Jurkat, Clone E6-1 (cell line): Measurements from ENCODE around the gene ADORA1.

Source experiments
- DNase-seq: peaks from one replicate; pipeline ENCODE4 v3.0.0-alpha.2; 2011; ENCODE audit warnings: low read depth, low spot score
- H3K4me3 ChIP-seq: 2 replicates; pipeline ENCODE4 v1.5.1; 2011; ENCODE audit warnings: mild to moderate bottlenecking, low read length, control low read depth, moderate library complexity

Gene ADORA1

DNA sequence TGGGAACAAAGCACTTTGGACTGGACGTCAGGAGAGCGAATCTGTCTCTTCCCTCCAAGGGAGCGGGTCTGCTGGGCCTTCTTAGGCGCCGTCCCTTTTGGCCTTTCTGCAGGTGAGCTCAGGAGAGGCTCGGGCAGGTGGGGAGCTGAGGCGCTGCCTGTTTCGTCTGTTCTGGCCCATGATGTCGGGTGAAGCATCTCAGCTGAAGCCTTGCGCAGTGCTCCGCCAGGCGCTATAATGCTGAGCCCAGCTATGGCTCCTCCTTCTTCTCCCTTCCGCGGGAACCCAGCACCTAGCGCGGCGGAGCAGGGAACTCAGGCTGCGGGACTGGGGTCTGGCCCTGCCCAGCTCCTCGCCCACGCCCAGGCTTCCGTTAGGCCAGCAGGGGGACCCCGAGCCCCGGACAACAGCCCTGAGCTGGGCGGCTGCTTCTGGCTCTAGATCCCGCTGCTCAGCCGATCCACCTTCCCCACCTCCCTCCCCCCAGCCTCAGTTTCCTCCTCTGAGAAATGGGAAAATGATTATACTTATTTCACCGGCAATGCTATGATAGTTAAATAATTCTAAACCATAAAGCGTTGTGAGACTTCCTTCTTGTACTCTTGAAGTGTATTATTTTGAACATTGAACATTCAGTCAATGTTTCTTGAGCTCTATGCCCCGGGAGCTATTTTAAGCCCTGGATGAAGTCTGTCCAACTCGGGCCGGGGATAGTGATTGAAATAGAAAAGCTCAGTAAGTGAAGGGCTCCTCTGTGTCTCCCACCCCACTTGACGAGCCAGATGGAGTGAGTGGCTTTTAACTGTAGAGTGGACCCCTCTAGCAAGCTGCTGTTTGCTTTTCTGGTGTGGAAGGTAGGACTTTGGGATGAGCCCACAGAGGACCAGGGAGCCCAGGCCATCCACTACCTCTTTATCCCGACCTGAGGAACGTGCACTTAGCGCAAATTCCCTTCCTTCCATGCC is 9.6 kb upstream of the ADORA1 start:
- no peak for DNase-seq
- no peak overlapping the region for H3K4me3 ChIP-seq

- no peak for DNase-seq
- H3K4me3 ChIP-seq = no peak overlapping the region
These were observed 7.0 kb upstream of the ADORA1 start for GRCh38 chr1:203120325-203121153.

DNA sequence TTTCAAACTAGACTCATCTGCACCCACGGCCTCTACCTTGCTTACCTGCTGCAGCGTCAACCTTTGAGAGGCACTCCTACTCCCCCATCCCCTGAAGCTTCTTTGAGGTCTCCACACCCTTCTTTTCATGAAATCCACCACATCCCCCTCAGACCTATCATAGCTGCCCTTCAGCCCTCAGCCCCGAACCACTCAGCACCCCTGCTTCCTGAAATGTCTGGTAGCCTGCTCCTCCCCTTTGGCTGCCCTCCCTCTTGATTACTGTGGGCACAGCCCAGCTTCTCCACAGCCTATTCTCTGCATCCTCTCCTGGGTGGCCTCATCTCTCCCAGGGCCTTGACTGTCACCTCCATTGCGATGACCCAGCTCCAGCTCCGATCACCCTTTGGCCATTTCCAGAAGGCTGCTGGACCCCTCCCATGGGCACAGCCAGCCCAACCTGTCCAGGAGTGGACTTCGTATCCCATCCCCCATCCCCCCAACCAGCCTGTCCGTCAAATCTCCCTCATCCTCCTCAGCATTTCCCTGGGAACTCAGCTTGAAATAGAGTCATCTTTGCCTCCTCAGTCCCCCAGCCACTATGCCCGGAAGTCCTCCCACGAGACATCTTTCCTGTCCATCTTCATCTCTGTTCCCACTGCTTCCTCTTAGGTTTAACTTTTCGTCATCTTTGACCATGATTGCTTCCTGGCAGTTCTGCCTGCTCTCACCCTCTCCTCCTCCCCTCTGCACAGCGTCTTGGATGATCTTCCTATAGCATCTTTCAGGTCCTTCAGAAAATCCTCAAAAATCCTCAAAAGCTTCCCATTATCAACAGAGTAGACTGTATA is 6.1 kb upstream of the ADORA1 start:
- no peak overlapping the region for H3K4me3 ChIP-seq
- DNase-seq = no peak

DNA sequence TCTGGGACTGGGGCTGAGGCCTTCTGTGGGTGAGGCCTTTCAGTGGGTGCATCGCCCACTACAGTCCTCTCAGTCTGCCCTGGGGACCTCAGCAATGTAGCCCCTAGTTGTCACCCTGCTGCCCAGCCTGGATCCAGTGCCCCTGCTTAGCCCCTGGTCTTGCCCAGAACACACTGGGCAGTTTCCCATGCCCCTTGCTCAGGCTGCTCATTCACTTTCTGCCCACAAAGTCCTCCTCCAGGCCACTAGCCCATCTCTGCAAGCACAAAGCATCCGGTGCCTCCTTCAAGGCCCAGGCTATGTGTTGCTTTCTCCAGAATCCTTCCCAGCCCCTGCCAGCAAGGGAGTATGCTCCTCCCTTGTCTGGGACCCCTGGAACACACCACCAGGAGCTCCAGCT is 5.4 kb upstream of the ADORA1 start:
- DNase-seq = no peak
- no peak overlapping the region for H3K4me3 ChIP-seq

DNA sequence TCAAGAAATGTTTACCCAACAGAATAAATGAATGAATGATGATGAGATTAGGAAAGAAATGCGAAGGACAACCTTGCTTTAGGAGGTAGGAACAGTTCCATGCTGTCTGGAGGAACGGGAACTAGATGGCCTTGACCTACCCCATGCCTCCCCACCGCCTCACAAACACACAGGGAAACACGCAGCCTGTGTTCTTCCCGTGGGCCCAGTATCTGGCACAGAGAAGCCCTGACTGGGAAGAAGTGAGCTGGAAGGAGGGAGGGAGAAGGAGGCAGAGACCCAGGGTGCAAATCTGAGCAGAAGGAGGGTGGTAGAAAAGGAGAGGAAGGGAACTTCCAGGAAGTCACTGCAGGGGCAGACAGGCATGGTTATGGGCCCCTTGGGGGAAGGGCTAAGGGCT is 3.5 kb upstream of the ADORA1 start:
- DNase-seq = no peak

DNA sequence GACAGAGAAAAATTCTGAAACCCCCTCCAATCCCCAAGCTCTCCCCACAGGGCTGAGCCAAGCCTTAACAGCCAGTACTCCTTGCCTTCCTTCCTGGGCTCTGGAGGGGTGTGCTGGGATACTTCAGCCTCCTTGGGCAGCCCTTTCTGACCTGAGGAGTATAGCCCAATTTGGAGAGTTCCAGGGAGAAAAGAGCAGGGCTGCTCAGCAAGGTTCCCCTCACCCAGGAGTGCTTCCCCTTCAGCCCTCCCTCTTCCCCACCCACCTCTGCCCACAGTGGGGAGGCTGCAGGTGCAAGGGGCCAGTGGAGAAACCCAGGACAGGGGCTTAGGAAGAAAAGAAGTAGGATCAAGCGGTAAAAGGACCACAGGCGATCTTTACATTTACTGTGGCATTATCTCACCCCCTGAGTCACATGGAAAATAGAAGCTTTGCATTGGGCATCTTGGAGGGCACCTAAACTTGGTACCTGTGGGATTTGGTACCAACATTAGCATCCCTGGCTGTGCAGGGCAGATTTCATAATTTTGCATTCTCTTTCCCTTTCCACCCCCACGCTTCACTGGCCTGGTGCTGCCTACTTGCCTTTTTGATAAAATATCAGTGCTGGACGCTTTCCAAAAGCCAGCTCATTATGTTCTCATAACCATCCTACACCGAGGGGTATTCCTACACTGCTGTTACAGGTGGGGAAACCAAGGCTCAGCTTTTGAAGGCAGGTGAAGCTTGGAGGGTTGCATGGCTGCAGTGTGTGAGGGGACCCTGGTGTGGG is 2.8 kb upstream of the ADORA1 start:
- no peak for DNase-seq
- no peak overlapping the region for H3K4me3 ChIP-seq

More for the DNA sequence above, 3.5 kb upstream of the ADORA1 start:
- no peak overlapping the region for H3K4me3 ChIP-seq

DNA sequence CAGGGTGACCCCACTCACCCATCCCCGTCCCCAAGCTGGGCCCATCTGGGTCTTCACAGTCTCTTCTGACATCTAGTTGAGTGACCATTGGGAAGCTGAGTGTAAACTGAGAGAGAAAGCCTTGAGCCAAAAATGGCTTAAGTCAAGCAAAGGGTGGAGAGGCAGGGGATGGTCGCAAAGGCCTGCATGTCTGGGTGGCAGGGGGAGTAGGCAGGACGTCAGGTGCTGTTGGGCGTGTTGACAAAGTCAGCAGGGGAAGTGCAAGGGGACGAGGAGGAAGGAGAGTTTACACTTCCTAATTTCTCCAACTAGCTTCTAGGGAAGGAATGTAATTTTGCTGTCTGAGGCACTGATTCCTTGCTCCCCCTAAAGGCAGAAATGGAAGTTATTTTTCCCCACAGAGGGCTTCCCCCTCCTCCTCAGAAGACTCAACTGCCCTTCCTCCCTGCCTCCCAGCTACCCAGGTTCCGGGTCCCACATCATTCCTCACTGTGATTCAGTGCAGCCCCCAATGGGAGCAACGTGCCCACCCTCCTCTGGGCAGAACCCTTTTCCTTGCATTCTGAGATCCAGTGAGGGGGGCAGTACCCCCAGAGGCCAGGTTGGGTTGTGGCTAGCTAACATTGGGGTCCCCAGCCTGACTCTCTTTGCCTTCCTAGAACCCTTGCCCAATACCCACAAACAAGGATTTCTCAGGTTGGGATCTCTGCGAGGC is 1.2 kb upstream of the ADORA1 start:
- no peak for DNase-seq
- H3K4me3 ChIP-seq = no peak overlapping the region

- peak overlapping the region; percentile 57 for H3K4me3 ChIP-seq
- DNase-seq = no peak
These were observed 460 bp upstream of the ADORA1 start for GRCh38 chr1:203126866-203127665.

GRCh38 chr1:203128431-203128715 is 847 bp downstream of the ADORA1 start:
- H3K4me3 ChIP-seq = peak overlapping the region; percentile 57
- no peak for DNase-seq

GRCh38 chr1:203128716-203129500 is 1.4 kb downstream of the ADORA1 start:
- DNase-seq = no peak

GRCh38 chr1:203129501-203130231 is 2.1 kb downstream of the ADORA1 start:
- no peak overlapping the region for H3K4me3 ChIP-seq

More at GRCh38 chr1:203128716-203129500, 1.4 kb downstream of the ADORA1 start:
- peak overlapping the region; percentile 57 for H3K4me3 ChIP-seq

DNA sequence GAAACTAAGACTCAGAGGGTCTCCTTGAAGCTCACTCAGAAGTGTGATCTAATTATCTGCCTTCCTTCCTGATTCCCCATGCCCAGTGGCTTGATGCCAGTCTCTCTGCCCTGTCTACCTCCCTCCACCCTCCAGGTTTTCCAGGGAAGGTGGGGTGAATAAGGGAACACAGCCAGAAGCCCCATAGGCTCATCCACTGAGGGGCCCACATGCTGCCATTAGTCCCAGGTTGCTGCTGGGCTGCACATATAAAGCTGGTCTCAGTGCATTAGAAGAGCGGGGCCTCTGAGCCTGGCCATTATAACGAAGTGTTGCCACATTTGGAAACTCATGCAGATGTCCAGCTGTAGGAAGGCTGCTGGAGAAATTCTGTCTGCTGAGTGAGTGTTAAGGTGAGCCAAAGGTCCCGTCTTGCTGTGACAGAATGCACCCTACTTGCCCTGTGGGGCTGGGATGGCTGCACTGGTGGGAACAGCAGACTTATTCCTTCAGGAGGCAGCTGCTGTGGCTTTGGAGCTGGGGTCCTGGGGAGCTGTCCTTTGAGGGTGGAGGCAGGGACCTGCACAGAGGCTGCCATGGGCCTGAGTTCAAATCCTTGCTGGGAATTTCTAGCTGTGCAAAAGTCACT is 2.9 kb downstream of the ADORA1 start:
- H3K4me3 ChIP-seq = no peak overlapping the region
- DNase-seq = no peak

More at GRCh38 chr1:203129501-203130231, 2.1 kb downstream of the ADORA1 start:
- DNase-seq = no peak

GRCh38 chr1:203131548-203132200 is 4.1 kb downstream of the ADORA1 start:
- H3K4me3 ChIP-seq = no peak overlapping the region
- no peak for DNase-seq

DNA sequence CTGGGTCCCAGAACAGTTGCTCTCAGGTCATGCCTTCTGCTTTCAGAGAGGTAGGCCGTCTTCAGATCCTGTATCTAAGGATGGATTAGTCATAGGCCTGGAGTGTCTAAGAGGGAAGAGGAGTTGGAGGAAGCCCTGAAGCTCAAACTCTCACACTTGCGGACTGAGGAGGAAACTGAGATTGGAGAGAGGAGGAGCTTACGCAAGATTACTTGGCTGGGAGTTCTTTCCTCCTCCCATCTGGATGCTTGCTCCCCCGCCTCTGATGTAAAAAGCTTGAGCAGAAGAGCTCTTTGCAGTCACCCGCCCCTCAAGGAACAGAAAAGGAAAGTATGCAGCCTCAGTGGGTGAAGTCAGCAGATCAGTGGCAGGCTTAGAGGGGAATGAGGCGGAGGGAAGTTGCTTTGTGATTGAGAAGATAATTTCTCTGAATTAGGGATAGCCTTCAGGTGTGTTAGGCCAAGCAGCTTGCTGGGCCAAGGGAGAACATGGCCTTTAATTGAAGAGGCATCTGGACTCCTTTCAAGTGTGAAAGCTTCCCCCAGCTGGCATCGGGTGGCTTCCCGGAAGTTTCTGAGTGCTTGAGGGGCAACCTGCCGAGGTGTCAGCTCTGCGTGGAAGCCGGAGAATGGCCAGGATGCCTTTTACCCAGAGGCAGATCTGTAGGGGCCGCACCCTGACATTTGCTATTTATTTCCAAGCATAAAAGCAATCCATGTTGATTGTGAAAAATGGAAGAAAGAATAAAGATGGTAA is 6.6 kb downstream of the ADORA1 start:
- DNase-seq = no peak

More for the DNA sequence above, 6.6 kb downstream of the ADORA1 start:
- H3K4me3 ChIP-seq = no peak overlapping the region
